CD4-positive, alpha-beta T cell (primary cell): ENCODE measurements around the gene CCNJL. TPM values are rescaled to one million over a fixed set of nuclear protein-coding genes. Genes with fewer than 3 reads are reported as not detected.

Experiments used
- ATAC-seq: fragments of 200-7000 bp; cut with Tn5 transposase; one replicate; pipeline ENCODE4 v1.10.0; 2022; ENCODE audit warnings: mild to moderate bottlenecking; ENCODE audit not compliant: poor library complexity
- CTCF ChIA-PET: fragments of 350-600 bp; sonication (Branson Sonifier 250); formaldehyde crosslinking; loops from one replicate; lab custom pipeline; 2021; ENCODE audit warnings: antibody characterized with exemption, inconsistent platforms; lab: Charles Lee
- POLR2A ChIA-PET: fragments of 350-600 bp; sonication (Branson Sonifier 250); formaldehyde crosslinking; loops from one replicate; lab custom pipeline; 2021; ENCODE audit warnings: antibody characterized with exemption, inconsistent platforms; lab: Charles Lee
- DNase-seq, 14 experiments: peaks; one replicate each; pipeline ENCODE4 v3.0.0-alpha.2; 2013 to 2020; ENCODE audit warnings: mixed read lengths in 2 of 14
- H3K27ac ChIP-seq, 2 donors: one replicate each; pipeline versions ENCODE4 v1.5.1 to v1.7.0; 2013; ENCODE audit warnings: low read length in 2 of 2, low read depth in 1 of 2, mild to moderate bottlenecking in 1 of 2
- H3K27me3 ChIP-seq, 2 experiments: 1 replicate in 1 of 2; 2 replicates in 1 of 2; pipeline versions ENCODE4 v1.6.1 to v1.7.0; 2013; ENCODE audit warnings: low read length in 2 of 2, control low read depth in 1 of 2, mild to moderate bottlenecking in 1 of 2, moderate library complexity in 1 of 2; ENCODE audit not compliant: insufficient read depth in 2 of 2, control insufficient read depth in 1 of 2
- H3K36me3 ChIP-seq: one replicate; pipeline ENCODE4 v1.6.1; 2013; ENCODE audit warnings: low read length, control low read depth; ENCODE audit not compliant: insufficient read depth
- H3K4me1 ChIP-seq: one replicate; pipeline ENCODE4 v1.6.1; 2013; ENCODE audit warnings: low read length, control low read depth; ENCODE audit not compliant: insufficient read depth
- H3K4me3 ChIP-seq: one replicate; pipeline ENCODE4 v1.5.1; 2013; ENCODE audit warnings: mild to moderate bottlenecking, low read length, moderate library complexity
- H3K9me3 ChIP-seq, 2 experiments: 1 replicate in 1 of 2; 2 replicates in 1 of 2; pipeline versions ENCODE4 v1.6.1 to v1.7.0; 2013; ENCODE audit warnings: low read length in 2 of 2, mild to moderate bottlenecking in 2 of 2, control low read depth in 1 of 2, moderate library complexity in 1 of 2; ENCODE audit not compliant: control insufficient read depth in 1 of 2, insufficient read depth in 1 of 2
- H3K27ac Mint-ChIP-seq: one replicate; pipeline ENCODE4 v1.8.0; 2020; ENCODE audit warnings: mixed read lengths
- H3K27me3 Mint-ChIP-seq: one replicate; pipeline ENCODE4 v1.8.0; 2021; ENCODE audit warnings: mixed read lengths
- H3K36me3 Mint-ChIP-seq: one replicate; pipeline ENCODE4 v1.8.0; 2021; ENCODE audit warnings: low read depth, mixed read lengths
- H3K4me1 Mint-ChIP-seq: one replicate; pipeline ENCODE4 v1.8.0; 2021; ENCODE audit warnings: low read depth, mixed read lengths
- H3K4me3 Mint-ChIP-seq: one replicate; pipeline ENCODE4 v1.8.0; 2020; ENCODE audit warnings: mild to moderate bottlenecking, mixed read lengths
- H3K9me3 Mint-ChIP-seq: one replicate; pipeline ENCODE4 v1.8.0; 2020; ENCODE audit warnings: mixed read lengths
- intact Hi-C, 2 experiments: fragments of 100-400 bp; cut with DNase I in 1 of 2; cut with micrococcal nuclease in 1 of 2; formaldehyde crosslinking; loops; one replicate each; pipeline versions ENCODE4 v1.15.1 to v1.9.0; 2023 to 2025; cut with DNase I, micrococcal nuclease
- total RNA-seq, 174 experiments: library from RNA in 2 of 174; stranded (reverse) in 2 of 174; gene quantifications; one replicate each; pipeline ENCODE4 v1.2.3 and lab custom pipeline; 2021 to 2026
- TF ChIP-seq, protein P1 (sequence below): fragments of 200-600 bp; IDR thresholded peaks from one replicate; pipeline ENCODE4 v1.8.0; 2022; ENCODE audit warnings: antibody characterized with exemption, mild to moderate bottlenecking

CCNJL gene
- total RNA-seq, 2 experiments from 2014 or later, result not detected

DNA sequence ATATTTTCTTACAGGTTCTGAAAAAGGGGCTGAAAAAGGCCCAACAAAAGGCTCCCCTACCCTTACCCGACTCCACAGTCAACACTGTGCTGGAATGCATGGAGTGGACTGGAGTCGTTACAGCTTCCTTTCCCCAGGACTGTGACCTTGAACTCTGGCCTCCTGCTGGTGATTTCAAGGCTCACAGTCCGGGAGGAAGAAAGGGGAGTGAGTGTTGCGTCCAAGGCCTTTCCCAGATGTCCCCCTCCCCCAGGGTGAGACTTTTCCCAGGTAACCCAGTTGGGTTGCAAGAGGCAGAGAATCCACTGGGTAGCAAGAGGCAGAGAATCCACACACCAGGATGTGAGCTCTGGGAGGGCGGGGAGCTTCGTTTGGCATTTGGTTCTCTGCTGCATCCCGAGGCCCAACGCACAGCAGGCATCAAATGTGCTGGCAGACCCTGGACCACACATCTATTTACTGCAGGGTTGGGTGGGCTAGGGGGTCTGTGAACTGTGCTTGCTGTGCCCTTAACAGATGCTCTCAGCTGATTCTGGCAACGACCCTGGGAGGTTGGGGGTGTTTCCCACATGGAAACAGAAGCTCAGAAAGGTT, 45.5 kb downstream of the CCNJL start:
- TF ChIP-seq, protein P1, sequence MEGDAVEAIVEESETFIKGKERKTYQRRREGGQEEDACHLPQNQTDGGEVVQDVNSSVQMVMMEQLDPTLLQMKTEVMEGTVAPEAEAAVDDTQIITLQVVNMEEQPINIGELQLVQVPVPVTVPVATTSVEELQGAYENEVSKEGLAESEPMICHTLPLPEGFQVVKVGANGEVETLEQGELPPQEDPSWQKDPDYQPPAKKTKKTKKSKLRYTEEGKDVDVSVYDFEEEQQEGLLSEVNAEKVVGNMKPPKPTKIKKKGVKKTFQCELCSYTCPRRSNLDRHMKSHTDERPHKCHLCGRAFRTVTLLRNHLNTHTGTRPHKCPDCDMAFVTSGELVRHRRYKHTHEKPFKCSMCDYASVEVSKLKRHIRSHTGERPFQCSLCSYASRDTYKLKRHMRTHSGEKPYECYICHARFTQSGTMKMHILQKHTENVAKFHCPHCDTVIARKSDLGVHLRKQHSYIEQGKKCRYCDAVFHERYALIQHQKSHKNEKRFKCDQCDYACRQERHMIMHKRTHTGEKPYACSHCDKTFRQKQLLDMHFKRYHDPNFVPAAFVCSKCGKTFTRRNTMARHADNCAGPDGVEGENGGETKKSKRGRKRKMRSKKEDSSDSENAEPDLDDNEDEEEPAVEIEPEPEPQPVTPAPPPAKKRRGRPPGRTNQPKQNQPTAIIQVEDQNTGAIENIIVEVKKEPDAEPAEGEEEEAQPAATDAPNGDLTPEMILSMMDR, result no peak
- Histone ChIP-seq H3K27ac (no peak overlapping the region), H3K36me3 (no peaks in the 10 kb centered on the region), H3K4me1 (peaks cover 2% of the 10 kb centered on the region), H3K4me3 (no peak overlapping the region), H3K9me3 (peaks cover 0 to 4% of the 10 kb centered on the region in 2 experiments), H3K27me3 (no peaks in the 10 kb centered on the region)
- Mint-ChIP-seq H3K4me1 (peaks cover 5% of the 10 kb centered on the region), H3K27ac (no peak overlapping the region), H3K36me3 (no peaks in the 10 kb centered on the region), H3K27me3 (no peaks in the 10 kb centered on the region), H3K9me3 (no peaks in the 10 kb centered on the region), H3K4me3 (no peak overlapping the region)
- ATAC-seq, result no peak
- intact Hi-C loops, result no loop called here
- DNase-seq, result no peak
- POLR2A ChIA-PET, result no interaction called here
- CTCF ChIA-PET, result no interaction called here

DNA sequence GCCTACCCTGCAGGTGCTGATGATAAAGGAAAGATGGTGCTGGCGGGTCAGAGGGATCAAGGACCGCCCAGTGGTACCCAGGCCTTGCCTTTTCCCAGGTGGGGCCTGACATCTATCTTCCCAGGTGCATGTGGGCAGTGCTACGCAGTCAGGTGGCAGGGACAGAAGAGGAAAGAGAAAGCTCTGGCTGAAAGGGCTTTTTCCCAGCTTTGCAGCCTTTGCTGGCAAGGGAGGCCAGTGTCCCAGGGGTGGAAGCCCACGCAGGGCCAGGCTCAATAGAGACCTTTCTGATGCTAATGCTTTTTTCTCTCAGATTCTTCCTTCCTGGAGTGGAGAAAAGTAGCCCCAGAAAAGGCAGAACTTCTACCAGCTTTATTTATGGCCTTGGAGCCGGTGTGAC, 46.3 kb downstream of the CCNJL start:
- Histone ChIP-seq H3K9me3 (peaks cover 0 to 4% of the 10 kb centered on the region in 2 experiments), H3K36me3 (no peaks in the 10 kb centered on the region), H3K27ac (no peak overlapping the region), H3K4me3 (no peak overlapping the region), H3K27me3 (no peaks in the 10 kb centered on the region), H3K4me1 (peaks cover 2% of the 10 kb centered on the region)
- Mint-ChIP-seq H3K27me3 (no peaks in the 10 kb centered on the region), H3K4me1 (no peaks in the 10 kb centered on the region), H3K4me3 (no peak overlapping the region), H3K9me3 (no peaks in the 10 kb centered on the region), H3K27ac (no peak overlapping the region), H3K36me3 (no peaks in the 10 kb centered on the region)
- ChIA-PET POLR2A (no interaction called here), CTCF (no interaction called here)
- TF ChIP-seq, protein P1, result no peak
- no peak for ATAC-seq
- intact Hi-C loops, result no loop called here
- DNase-seq, result no peak

DNA sequence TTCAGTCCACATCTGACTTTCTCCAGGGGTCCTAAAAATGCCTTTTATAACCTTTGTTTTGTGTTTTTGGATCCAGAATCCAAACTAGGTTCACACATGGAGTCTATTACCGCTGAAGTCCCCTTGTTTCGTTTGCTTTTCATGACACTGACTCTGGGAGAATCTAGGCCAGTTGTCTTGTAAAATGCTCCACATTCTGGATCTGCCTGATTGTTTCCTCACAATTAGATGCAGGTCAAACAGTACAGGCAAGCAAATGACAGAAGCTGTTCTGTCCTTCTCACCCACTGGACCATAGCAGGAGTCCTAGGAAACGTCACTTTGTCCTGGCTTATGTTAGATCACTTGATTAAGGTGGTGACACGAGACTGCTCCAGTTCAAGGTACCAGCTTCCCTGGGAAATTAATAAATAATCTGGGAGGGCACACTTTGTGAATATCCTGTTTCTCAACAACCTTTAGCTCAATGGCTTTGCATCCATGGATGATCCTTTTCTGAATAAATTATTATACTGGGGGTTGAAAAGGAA, 49.0 kb downstream of the CCNJL start:
- ChIA-PET CTCF (no interaction called here), POLR2A (no interaction called here)
- Histone ChIP-seq H3K4me1 (peaks cover under 1% of the 10 kb centered on the region), H3K9me3 (peaks cover 0 to 4% of the 10 kb centered on the region in 2 experiments), H3K27me3 (no peaks in the 10 kb centered on the region), H3K4me3 (no peak overlapping the region), H3K27ac (no peak overlapping the region), H3K36me3 (no peaks in the 10 kb centered on the region)
- H3K36me3 Mint-ChIP-seq, result no peaks in the 10 kb centered on the region
- no peak for ATAC-seq
- intact Hi-C loops, result no loop called here
- DNase-seq, result no peak
- no peaks in the 10 kb centered on the region for H3K9me3 Mint-ChIP-seq
- H3K4me1 Mint-ChIP-seq, result no peaks in the 10 kb centered on the region
- no peak overlapping the region for H3K4me3 Mint-ChIP-seq
- no peaks in the 10 kb centered on the region for H3K27me3 Mint-ChIP-seq
- TF ChIP-seq, protein P1, result no peak
- H3K27ac Mint-ChIP-seq, result no peak overlapping the region
